ENCODE measurements around the gene USP54.

- TF ChIP-seq, protein P1, sequence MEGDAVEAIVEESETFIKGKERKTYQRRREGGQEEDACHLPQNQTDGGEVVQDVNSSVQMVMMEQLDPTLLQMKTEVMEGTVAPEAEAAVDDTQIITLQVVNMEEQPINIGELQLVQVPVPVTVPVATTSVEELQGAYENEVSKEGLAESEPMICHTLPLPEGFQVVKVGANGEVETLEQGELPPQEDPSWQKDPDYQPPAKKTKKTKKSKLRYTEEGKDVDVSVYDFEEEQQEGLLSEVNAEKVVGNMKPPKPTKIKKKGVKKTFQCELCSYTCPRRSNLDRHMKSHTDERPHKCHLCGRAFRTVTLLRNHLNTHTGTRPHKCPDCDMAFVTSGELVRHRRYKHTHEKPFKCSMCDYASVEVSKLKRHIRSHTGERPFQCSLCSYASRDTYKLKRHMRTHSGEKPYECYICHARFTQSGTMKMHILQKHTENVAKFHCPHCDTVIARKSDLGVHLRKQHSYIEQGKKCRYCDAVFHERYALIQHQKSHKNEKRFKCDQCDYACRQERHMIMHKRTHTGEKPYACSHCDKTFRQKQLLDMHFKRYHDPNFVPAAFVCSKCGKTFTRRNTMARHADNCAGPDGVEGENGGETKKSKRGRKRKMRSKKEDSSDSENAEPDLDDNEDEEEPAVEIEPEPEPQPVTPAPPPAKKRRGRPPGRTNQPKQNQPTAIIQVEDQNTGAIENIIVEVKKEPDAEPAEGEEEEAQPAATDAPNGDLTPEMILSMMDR (tag by site-specific recombination; IDR thresholded peaks at IDR 0.05), result no peak
- TF ChIP-seq ZNF580 (tag by site-specific recombination; IDR thresholded peaks at IDR 0.05), result no peak
- TF ChIP-seq ZBTB8A (tag by site-specific recombination; IDR thresholded peaks at IDR 0.05), result no peak
Measured at GRCh38 chr10:73552819-73553715, 38.1 kb downstream of the USP54 start.

Data from HEK293 (cell line).